GM23338 (cell line): Measurements from ENCODE around the gene MEP1A. TPM values are rescaled to one million over a fixed set of nuclear protein-coding genes. Genes with fewer than 3 reads are reported as not detected.

Source experiments
- ATAC-seq: fragments of 200-7000 bp; cut with Tn5 transposase; 3 replicates; pipeline ENCODE4 v1.9.1; 2020
- DNase-seq: peaks from one replicate; pipeline ENCODE4 v3.0.0-alpha.2; 2015; ENCODE audit warnings: low spot score
- H2AFZ ChIP-seq: fragments of 200-600 bp; sonication (generic); 2 replicates; pipeline ENCODE4 v1.8.0; 2016; ENCODE audit warnings: antibody characterized with exemption, mild to moderate bottlenecking, moderate library complexity
- H3F3A ChIP-seq: fragments of 200-600 bp; sonication (generic); replicated peaks from 2 replicates; pipeline ENCODE4 v1.8.0; 2017; ENCODE audit warnings: antibody characterized with exemption, mixed run types, low read depth
- H3K27ac ChIP-seq: fragments of 200-600 bp; sonication (generic); 2 replicates; pipeline ENCODE4 v1.6.1; 2016; ENCODE audit warnings: low read depth
- H3K27me3 ChIP-seq: fragments of 200-600 bp; sonication (generic); 2 replicates; pipeline ENCODE4 v1.8.0; 2016; ENCODE audit warnings: mild to moderate bottlenecking, mixed run types, moderate library complexity; ENCODE audit not compliant: insufficient read depth
- H3K36me3 ChIP-seq: fragments of 200-600 bp; sonication (generic); 2 replicates; pipeline ENCODE4 v1.8.0; 2016; ENCODE audit warnings: mild to moderate bottlenecking; ENCODE audit not compliant: insufficient read depth
- H3K4me1 ChIP-seq: fragments of 200-600 bp; sonication (generic); 2 replicates; pipeline ENCODE4 v1.8.0; 2016; ENCODE audit warnings: mild to moderate bottlenecking, moderate library complexity; ENCODE audit not compliant: insufficient read depth
- H3K4me2 ChIP-seq: fragments of 200-600 bp; sonication (generic); 2 replicates; pipeline ENCODE4 v1.7.1; 2017; ENCODE audit warnings: mixed run types
- H3K4me3 ChIP-seq: fragments of 200-600 bp; sonication (generic); 2 replicates; pipeline ENCODE4 v1.6.1; 2016; ENCODE audit warnings: mixed run types
- H3K79me2 ChIP-seq: fragments of 200-600 bp; sonication (generic); replicated peaks from 2 replicates; pipeline ENCODE4 v1.8.0; 2017; ENCODE audit warnings: mild to moderate bottlenecking; ENCODE audit not compliant: insufficient read depth
- H3K9me2 ChIP-seq: fragments of 200-600 bp; sonication (generic); 2 replicates; pipeline ENCODE4 v1.8.0; 2017; ENCODE audit not compliant: insufficient read depth
- H4K20me1 ChIP-seq: fragments of 200-600 bp; sonication (generic); replicated peaks from 2 replicates; pipeline ENCODE4 v1.8.0; 2017; ENCODE audit warnings: mild to moderate bottlenecking; ENCODE audit not compliant: insufficient read depth
- H3K27ac Mint-ChIP-seq: 2 replicates; pipeline ENCODE4 v1.8.0; 2020; ENCODE audit warnings: inconsistent platforms, mild to moderate bottlenecking, moderate library complexity, mixed read lengths
- H3K27me3 Mint-ChIP-seq: 3 replicates; pipeline ENCODE4 v1.8.0; 2022; ENCODE audit warnings: low read depth, mild to moderate bottlenecking, moderate library complexity, mixed read lengths, inconsistent platforms; ENCODE audit not compliant: insufficient read depth, poor library complexity
- H3K36me3 Mint-ChIP-seq: 3 replicates; pipeline ENCODE4 v1.8.0; 2021; ENCODE audit warnings: low read depth, mild to moderate bottlenecking, inconsistent platforms, moderate library complexity, mixed read lengths
- H3K4me1 Mint-ChIP-seq: 3 replicates; pipeline ENCODE4 v1.8.0; 2020; ENCODE audit warnings: mild to moderate bottlenecking, inconsistent platforms, mixed read lengths
- H3K4me3 Mint-ChIP-seq: 3 replicates; pipeline ENCODE4 v1.8.0; 2021; ENCODE audit warnings: moderate library complexity, mild to moderate bottlenecking, inconsistent platforms, mixed read lengths
- H3K9me3 Mint-ChIP-seq: 3 replicates; pipeline ENCODE4 v1.8.0; 2020; ENCODE audit warnings: moderate library complexity, mild to moderate bottlenecking, inconsistent platforms, mixed read lengths
- EZH2 ChIP-seq: fragments of 200-600 bp; sonication (generic); IDR thresholded peaks from one replicate; pipeline ENCODE4 v1.8.0; 2017; ENCODE audit warnings: antibody characterized with exemption, mild to moderate bottlenecking, low read depth; ENCODE audit not compliant: unreplicated experiment
- JUNB ChIP-seq: IDR thresholded peaks from one replicate; pipeline ENCODE4 v1.6.1; 2016; ENCODE audit warnings: antibody characterized with exemption; ENCODE audit not compliant: unreplicated experiment
- ZNF331 ChIP-seq: fragments of 250-450 bp; sonication (Bioruptor Pico); IDR thresholded peaks from 2 replicates; pipeline ENCODE4 v1.5.0; 2020; ENCODE audit warnings: low read depth, mild to moderate bottlenecking, moderate library complexity
- polyA plus RNA-seq: library from polyadenylated mRNA; unstranded; fragments of >200 nt; fragmentation: Nextera tagmentation; extraction: Ambion mirVana; gene quantifications from 2 replicates; pipeline ENCODE4 v1.2.1, GENCODE V29; 2016
- total RNA-seq: library from RNA; depleted of rRNA; stranded (reverse); fragments of >200 nt; shearing (Covaris generic); gene quantifications from 2 replicates; pipeline ENCODE4 v1.2.3, GENCODE V29; 2014
- TF ChIP-seq, protein P1 (sequence below): fragments of 250-450 bp; sonication (Bioruptor Pico); IDR thresholded peaks from 2 replicates; pipeline ENCODE4 v1.5.0; 2020; ENCODE audit warnings: mild to moderate bottlenecking, moderate library complexity
- TF ChIP-seq, protein P2 (sequence below), 2 experiments: fragments of 200-600 bp in 1 of 2; sonication (generic) in 1 of 2; conservative IDR thresholded peaks; 2 replicates each; pipeline versions ENCODE4 v1.5.1 to v1.6.1; 2016 to 2017; ENCODE audit warnings: antibody characterized with exemption in 2 of 2, low read depth in 2 of 2, mild to moderate bottlenecking in 2 of 2, moderate library complexity in 1 of 2
- TF ChIP-seq, protein P3 (sequence below): IDR thresholded peaks from 2 replicates; pipeline ENCODE4 v1.6.1; 2016; ENCODE audit warnings: antibody characterized with exemption

Gene MEP1A
- total and polyA plus RNA-seq, 2 experiments from 2014 or later: not detected

DNA sequence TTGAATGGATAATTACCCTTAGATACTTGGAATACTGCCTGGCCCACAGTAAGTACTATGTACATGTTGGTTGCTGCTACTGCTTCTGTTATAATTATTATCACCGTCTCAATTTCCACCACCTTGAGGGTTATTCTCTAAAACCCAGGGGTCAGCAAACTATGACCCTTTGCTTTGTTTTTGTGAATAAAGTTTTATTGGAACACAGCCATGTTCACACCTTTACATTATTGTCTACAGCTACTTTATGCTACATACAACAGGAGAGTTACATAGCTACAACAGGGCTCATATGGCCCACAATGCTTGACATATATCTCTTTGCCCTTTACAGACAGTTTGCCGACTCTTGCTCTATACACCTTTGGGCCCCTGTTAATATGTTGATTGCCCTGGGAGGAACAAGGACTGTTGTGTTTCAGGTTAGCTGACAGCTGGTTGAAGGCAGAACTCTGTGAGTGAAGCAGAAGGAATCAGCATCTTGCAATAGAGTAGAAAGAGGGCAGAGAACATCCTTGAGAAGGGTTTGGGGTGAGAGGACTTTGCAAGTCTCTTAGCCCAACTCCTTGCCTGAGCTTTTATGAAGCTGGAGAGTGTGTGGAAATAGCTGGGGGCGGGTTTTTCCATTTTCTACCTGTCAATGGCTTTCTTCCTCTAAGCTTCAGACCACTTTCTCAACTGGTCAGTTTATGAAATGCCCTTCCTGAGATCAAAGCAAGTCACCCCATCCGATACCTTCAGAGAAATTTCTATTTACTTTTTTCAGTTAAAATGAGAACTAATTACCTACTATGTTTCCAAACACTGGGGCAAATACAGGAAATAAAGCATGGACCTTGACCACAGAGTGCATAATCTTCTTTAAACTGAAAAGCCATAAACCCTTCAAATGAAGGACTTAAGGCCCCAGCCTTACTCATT lies 3.5 kb upstream of the MEP1A start:
- H2AFZ ChIP-seq: no peak overlapping the region; the same call in 1 of the 2 replicates
- Mint-ChIP-seq H3K4me1 (no peaks in the 10 kb centered on the region), H3K27ac (no peak overlapping the region), H3K9me3 (no peaks in the 10 kb centered on the region), H3K4me3 (no peak overlapping the region), H3K36me3 (no peaks in the 10 kb centered on the region), H3K27me3 (no peaks in the 10 kb centered on the region)
- H3K36me3 ChIP-seq: no peaks in the 10 kb centered on the region
- H3K4me2 ChIP-seq: no peak overlapping the region
- H3F3A ChIP-seq: no peaks in the 10 kb centered on the region
- H3K4me1 ChIP-seq: no peaks in the 10 kb centered on the region
- TF ChIP-seq EZH2: no peak
- TF ChIP-seq JUNB: no peak
- no peak for TF ChIP-seq ZNF331 (CRISPR knock-in tag)
- TF ChIP-seq, protein P1, sequence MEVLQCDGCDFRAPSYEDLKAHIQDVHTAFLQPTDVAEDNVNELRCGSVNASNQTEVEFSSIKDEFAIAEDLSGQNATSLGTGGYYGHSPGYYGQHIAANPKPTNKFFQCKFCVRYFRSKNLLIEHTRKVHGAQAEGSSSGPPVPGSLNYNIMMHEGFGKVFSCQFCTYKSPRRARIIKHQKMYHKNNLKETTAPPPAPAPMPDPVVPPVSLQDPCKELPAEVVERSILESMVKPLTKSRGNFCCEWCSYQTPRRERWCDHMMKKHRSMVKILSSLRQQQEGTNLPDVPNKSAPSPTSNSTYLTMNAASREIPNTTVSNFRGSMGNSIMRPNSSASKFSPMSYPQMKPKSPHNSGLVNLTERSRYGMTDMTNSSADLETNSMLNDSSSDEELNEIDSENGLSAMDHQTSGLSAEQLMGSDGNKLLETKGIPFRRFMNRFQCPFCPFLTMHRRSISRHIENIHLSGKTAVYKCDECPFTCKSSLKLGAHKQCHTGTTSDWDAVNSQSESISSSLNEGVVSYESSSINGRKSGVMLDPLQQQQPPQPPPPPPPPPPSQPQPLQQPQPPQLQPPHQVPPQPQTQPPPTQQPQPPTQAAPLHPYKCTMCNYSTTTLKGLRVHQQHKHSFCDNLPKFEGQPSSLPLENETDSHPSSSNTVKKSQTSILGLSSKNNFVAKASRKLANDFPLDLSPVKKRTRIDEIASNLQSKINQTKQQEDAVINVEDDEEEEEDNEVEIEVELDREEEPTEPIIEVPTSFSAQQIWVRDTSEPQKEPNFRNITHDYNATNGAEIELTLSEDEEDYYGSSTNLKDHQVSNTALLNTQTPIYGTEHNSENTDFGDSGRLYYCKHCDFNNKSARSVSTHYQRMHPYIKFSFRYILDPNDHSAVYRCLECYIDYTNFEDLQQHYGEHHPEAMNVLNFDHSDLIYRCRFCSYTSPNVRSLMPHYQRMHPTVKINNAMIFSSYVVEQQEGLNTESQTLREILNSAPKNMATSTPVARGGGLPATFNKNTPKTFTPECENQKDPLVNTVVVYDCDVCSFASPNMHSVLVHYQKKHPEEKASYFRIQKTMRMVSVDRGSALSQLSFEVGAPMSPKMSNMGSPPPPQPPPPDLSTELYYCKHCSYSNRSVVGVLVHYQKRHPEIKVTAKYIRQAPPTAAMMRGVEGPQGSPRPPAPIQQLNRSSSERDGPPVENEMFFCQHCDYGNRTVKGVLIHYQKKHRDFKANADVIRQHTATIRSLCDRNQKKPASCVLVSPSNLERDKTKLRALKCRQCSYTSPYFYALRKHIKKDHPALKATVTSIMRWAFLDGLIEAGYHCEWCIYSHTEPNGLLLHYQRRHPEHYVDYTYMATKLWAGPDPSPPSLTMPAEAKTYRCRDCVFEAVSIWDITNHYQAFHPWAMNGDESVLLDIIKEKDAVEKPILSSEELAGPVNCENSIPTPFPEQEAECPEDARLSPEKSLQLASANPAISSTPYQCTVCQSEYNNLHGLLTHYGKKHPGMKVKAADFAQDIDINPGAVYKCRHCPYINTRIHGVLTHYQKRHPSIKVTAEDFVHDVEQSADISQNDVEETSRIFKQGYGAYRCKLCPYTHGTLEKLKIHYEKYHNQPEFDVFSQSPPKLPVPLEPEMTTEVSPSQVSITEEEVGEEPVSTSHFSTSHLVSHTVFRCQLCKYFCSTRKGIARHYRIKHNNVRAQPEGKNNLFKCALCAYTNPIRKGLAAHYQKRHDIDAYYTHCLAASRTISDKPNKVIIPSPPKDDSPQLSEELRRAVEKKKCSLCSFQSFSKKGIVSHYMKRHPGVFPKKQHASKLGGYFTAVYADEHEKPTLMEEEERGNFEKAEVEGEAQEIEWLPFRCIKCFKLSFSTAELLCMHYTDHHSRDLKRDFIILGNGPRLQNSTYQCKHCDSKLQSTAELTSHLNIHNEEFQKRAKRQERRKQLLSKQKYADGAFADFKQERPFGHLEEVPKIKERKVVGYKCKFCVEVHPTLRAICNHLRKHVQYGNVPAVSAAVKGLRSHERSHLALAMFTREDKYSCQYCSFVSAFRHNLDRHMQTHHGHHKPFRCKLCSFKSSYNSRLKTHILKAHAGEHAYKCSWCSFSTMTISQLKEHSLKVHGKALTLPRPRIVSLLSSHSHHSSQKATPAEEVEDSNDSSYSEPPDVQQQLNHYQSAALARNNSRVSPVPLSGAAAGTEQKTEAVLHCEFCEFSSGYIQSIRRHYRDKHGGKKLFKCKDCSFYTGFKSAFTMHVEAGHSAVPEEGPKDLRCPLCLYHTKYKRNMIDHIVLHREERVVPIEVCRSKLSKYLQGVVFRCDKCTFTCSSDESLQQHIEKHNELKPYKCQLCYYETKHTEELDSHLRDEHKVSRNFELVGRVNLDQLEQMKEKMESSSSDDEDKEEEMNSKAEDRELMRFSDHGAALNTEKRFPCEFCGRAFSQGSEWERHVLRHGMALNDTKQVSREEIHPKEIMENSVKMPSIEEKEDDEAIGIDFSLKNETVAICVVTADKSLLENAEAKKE (CRISPR knock-in tag): no peak
- TF ChIP-seq, protein P2, sequence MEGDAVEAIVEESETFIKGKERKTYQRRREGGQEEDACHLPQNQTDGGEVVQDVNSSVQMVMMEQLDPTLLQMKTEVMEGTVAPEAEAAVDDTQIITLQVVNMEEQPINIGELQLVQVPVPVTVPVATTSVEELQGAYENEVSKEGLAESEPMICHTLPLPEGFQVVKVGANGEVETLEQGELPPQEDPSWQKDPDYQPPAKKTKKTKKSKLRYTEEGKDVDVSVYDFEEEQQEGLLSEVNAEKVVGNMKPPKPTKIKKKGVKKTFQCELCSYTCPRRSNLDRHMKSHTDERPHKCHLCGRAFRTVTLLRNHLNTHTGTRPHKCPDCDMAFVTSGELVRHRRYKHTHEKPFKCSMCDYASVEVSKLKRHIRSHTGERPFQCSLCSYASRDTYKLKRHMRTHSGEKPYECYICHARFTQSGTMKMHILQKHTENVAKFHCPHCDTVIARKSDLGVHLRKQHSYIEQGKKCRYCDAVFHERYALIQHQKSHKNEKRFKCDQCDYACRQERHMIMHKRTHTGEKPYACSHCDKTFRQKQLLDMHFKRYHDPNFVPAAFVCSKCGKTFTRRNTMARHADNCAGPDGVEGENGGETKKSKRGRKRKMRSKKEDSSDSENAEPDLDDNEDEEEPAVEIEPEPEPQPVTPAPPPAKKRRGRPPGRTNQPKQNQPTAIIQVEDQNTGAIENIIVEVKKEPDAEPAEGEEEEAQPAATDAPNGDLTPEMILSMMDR (conservative IDR thresholded peaks at IDR 0.05; ENCODE audit: low read depth in 2 of 2): no peak
- TF ChIP-seq, protein P3, sequence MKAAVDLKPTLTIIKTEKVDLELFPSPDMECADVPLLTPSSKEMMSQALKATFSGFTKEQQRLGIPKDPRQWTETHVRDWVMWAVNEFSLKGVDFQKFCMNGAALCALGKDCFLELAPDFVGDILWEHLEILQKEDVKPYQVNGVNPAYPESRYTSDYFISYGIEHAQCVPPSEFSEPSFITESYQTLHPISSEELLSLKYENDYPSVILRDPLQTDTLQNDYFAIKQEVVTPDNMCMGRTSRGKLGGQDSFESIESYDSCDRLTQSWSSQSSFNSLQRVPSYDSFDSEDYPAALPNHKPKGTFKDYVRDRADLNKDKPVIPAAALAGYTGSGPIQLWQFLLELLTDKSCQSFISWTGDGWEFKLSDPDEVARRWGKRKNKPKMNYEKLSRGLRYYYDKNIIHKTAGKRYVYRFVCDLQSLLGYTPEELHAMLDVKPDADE: no peak
- H4K20me1 ChIP-seq: no peaks in the 10 kb centered on the region
- H3K27ac ChIP-seq: no peak overlapping the region
- H3K4me3 ChIP-seq: no peak overlapping the region
- DNase-seq: no peak
- no peaks in the 10 kb centered on the region for H3K79me2 ChIP-seq
- no peak for ATAC-seq
- H3K27me3 ChIP-seq: no peaks in the 10 kb centered on the region
- H3K9me2 ChIP-seq: no peaks in the 10 kb centered on the region; the same call in 1 of the 2 replicates
